SK-N-SH (cell line): Measurements from ENCODE around the gene TMEM150C. TPM values are rescaled to one million over a fixed set of nuclear protein-coding genes. Genes with fewer than 3 reads are reported as not detected.

Source experiments
- CTCF ChIA-PET: fragments of 300-600, 350-600 bp; formaldehyde crosslinking; extraction: SDS; loops from one replicate; lab custom pipeline; 2021; lab: Yijun Ruan, JAX
- POLR2A ChIA-PET: fragments of 350-600 bp; sonication (Branson Sonifier 250); formaldehyde crosslinking; extraction: SDS; loops from one replicate; lab custom pipeline; 2020; ENCODE audit warnings: antibody characterized with exemption, inconsistent platforms; lab: Yijun Ruan, JAX
- DNase-seq: peaks from one replicate; pipeline ENCODE4 v3.0.0; 2012
- H2AFZ ChIP-seq: fragments of 200-600 bp; sonication (generic); 2 replicates; pipeline ENCODE4 v1.8.1; 2016; ENCODE audit warnings: antibody characterized with exemption, mild to moderate bottlenecking, low read depth
- H3F3A ChIP-seq: fragments of 200-600 bp; sonication (generic); replicated peaks from 2 replicates; pipeline ENCODE3; 2016; ENCODE audit warnings: antibody characterized with exemption, mild to moderate bottlenecking; ENCODE audit not compliant: insufficient read depth
- H3K27ac ChIP-seq, 2 experiments: fragments of 200-500 bp in 1 of 2; fragments of 200-600 bp in 1 of 2; sonication (Bioruptor generic) in 1 of 2; sonication (generic), shearing (Covaris generic) in 1 of 2; 2 replicates each; pipeline versions ENCODE4 v1.5.1 to v1.6.1; 2014 to 2016; ENCODE audit warnings: low read depth in 2 of 2, inconsistent platforms in 1 of 2, low read length in 1 of 2, mild to moderate bottlenecking in 1 of 2, mixed read lengths in 1 of 2
- H3K27me3 ChIP-seq: fragments of 200-600 bp; sonication (generic), shearing (Covaris generic); 2 replicates; pipeline ENCODE4 v1.6.1; 2016; ENCODE audit warnings: mixed run types; ENCODE audit not compliant: insufficient read depth
- H3K36me3 ChIP-seq, 2 experiments: fragments of 200-500 bp in 1 of 2; fragments of 200-600 bp in 1 of 2; sonication (Bioruptor generic) in 1 of 2; sonication (generic) in 1 of 2; replicated peaks in 1 of 2; 2 replicates each; pipeline versions ENCODE3 to v1.5.1; 2014 to 2016; ENCODE audit warnings: low read length in 1 of 2, mild to moderate bottlenecking in 1 of 2; ENCODE audit not compliant: insufficient read depth in 2 of 2, control insufficient read depth in 1 of 2
- H3K4me1 ChIP-seq, 2 experiments: fragments of 200-500 bp in 1 of 2; fragments of 200-600 bp in 1 of 2; sonication (Bioruptor generic) in 1 of 2; sonication (generic), shearing (Covaris generic) in 1 of 2; 2 replicates each; pipeline versions ENCODE4 v1.5.1 to v1.6.1; 2014 to 2016; ENCODE audit warnings: low read depth in 1 of 2, low read length in 1 of 2, mixed run types in 1 of 2; ENCODE audit not compliant: insufficient read depth in 2 of 2, control insufficient read depth in 1 of 2
- H3K4me2 ChIP-seq: fragments of 200-600 bp; sonication (generic), shearing (Covaris generic); 2 replicates; pipeline ENCODE4 v1.6.1; 2017; ENCODE audit warnings: mixed run types
- H3K4me3 ChIP-seq, 2 experiments: fragments of 200-500 bp in 1 of 2; fragments of 200-600 bp in 1 of 2; sonication (Bioruptor generic) in 1 of 2; sonication (generic), shearing (Covaris generic) in 1 of 2; 2 replicates each; pipeline versions ENCODE4 v1.5.1 to v1.8.1; 2014 to 2016; ENCODE audit warnings: low read depth in 2 of 2, inconsistent platforms in 1 of 2, low read length in 1 of 2, mild to moderate bottlenecking in 1 of 2, mixed read lengths in 1 of 2, moderate library complexity in 1 of 2
- H3K79me2 ChIP-seq: fragments of 200-600 bp; sonication (generic); 2 replicates; pipeline ENCODE4 v1.8.1; 2017; ENCODE audit warnings: mild to moderate bottlenecking; ENCODE audit not compliant: insufficient read depth
- H3K9ac ChIP-seq: fragments of 200-600 bp; sonication (generic); 2 replicates; pipeline ENCODE4 v1.6.1; 2017; ENCODE audit warnings: mixed run types
- H3K9me2 ChIP-seq: fragments of 200-600 bp; sonication (generic); 2 replicates; pipeline ENCODE4 v1.6.1; 2017; ENCODE audit warnings: mixed run types
- H3K9me3 ChIP-seq: fragments of 200-600 bp; sonication (generic); 2 replicates; pipeline ENCODE4 v1.6.1; 2017; ENCODE audit warnings: mixed run types, mild to moderate bottlenecking, moderate library complexity
- H4K20me1 ChIP-seq: fragments of 200-600 bp; sonication (generic); 2 replicates; pipeline ENCODE4 v1.6.1; 2017; ENCODE audit warnings: mild to moderate bottlenecking, mixed run types; ENCODE audit not compliant: insufficient read depth
- CHD2 ChIP-seq: fragments of 150-350 bp; IDR thresholded peaks from 2 replicates; pipeline ENCODE4 v1.6.1; 2018; ENCODE audit warnings: low read length; ENCODE audit not compliant: partially characterized antibody
- ELF1 ChIP-seq: IDR thresholded peaks from 2 replicates; pipeline ENCODE4 v1.4.0; 2012
- FOSL2 ChIP-seq: IDR thresholded peaks from 2 replicates; pipeline ENCODE4 v1.4.0; 2012; ENCODE audit warnings: low read depth, mild to moderate bottlenecking, moderate library complexity, borderline replicate concordance
- GABPA ChIP-seq: IDR thresholded peaks from 2 replicates; pipeline ENCODE4 v1.4.0; 2012; ENCODE audit warnings: low read depth, mild to moderate bottlenecking
- GATA2 ChIP-seq: sonication (generic); formaldehyde crosslinking; IDR thresholded peaks from 2 replicates; pipeline ENCODE4 v1.5.0; 2020; ENCODE audit warnings: mild to moderate bottlenecking, missing genetic modification reagents
- MXI1 ChIP-seq: IDR thresholded peaks from 2 replicates; pipeline ENCODE4 v1.6.1; 2012; ENCODE audit warnings: mild to moderate bottlenecking, low read depth, low read length, improper control_type of control experiment
- NFIC ChIP-seq: IDR thresholded peaks from 2 replicates; pipeline ENCODE4 v1.4.0; 2012; ENCODE audit warnings: borderline replicate concordance
- NRF1 ChIP-seq: IDR thresholded peaks from 2 replicates; pipeline ENCODE4 v1.6.1; 2012; ENCODE audit warnings: low read depth, mild to moderate bottlenecking, low read length
- POLR2AphosphoS5 ChIP-seq: IDR thresholded peaks from 2 replicates; pipeline ENCODE4 v1.6.1; 2012; ENCODE audit warnings: low read depth, low read length
- RAD21 ChIP-seq: IDR thresholded peaks from 2 replicates; pipeline ENCODE4 v1.6.1; 2012; ENCODE audit warnings: mild to moderate bottlenecking, low read length
- RFX5 ChIP-seq: IDR thresholded peaks from 2 replicates; pipeline ENCODE4 v1.6.1; 2012; ENCODE audit warnings: mild to moderate bottlenecking, improper control_type of control experiment, low read length
- SIN3A ChIP-seq: IDR thresholded peaks from 2 replicates; pipeline ENCODE4 v1.6.1; 2012; ENCODE audit warnings: low read depth, mild to moderate bottlenecking, low read length, moderate library complexity, borderline replicate concordance
- SMC3 ChIP-seq: IDR thresholded peaks from 2 replicates; pipeline ENCODE4 v1.6.1; 2012; ENCODE audit warnings: low read depth, low read length, improper control_type of control experiment
- TEAD4 ChIP-seq: IDR thresholded peaks from 2 replicates; pipeline ENCODE4 v1.4.0; 2012; ENCODE audit warnings: mild to moderate bottlenecking, borderline replicate concordance; ENCODE audit not compliant: insufficient read depth
- USF1 ChIP-seq: IDR thresholded peaks from 2 replicates; pipeline ENCODE4 v1.4.0; 2012; ENCODE audit warnings: low read depth, borderline replicate concordance
- USF2 ChIP-seq: fragments of 150-350 bp; IDR thresholded peaks from 2 replicates; pipeline ENCODE4 v1.6.1; 2017; ENCODE audit warnings: antibody characterized with exemption, low read length, low read depth, borderline replicate concordance
- WGBS: methylation state at CpG from one replicate; pipeline ENCODE4 v1.1.6; 2017; ENCODE audit warnings: low lambda C conversion rate; 5-methylcytosine and 5-hydroxymethylcytosine counted together
- polyA plus RNA-seq, 3 experiments: library from polyadenylated mRNA; depleted of rRNA; stranded (reverse); fragments of >200 nt; gene quantifications; 2 replicates each; pipeline ENCODE4 v1.2.3, GENCODE V29; 2012
- TF ChIP-seq, protein P1 (sequence below): fragments of 200-600 bp; sonication (generic); IDR thresholded peaks from 2 replicates; pipeline ENCODE4 v1.6.1; 2017; ENCODE audit warnings: antibody characterized with exemption, mild to moderate bottlenecking, moderate library complexity
- TF ChIP-seq, protein P2 (sequence below): fragments of 150-350 bp; IDR thresholded peaks from 2 replicates; pipeline ENCODE4 v1.6.1; 2016; ENCODE audit warnings: mild to moderate bottlenecking, low read depth, low read length
- TF ChIP-seq, protein P3 (sequence below): IDR thresholded peaks from 2 replicates; pipeline ENCODE4; 2012

TMEM150C gene
- 1.0 and 1.3 TPM in 2 replicates for polyA plus RNA-seq (2012; rRNA removed)
- polyA plus RNA-seq (2012; cell fraction: cytosol; rRNA removed): 1.0 and 1.1 TPM in 2 replicates
- 0.56 and 1.2 TPM in 2 replicates for polyA plus RNA-seq (2012; cell fraction: nucleus; rRNA removed)

- Histone ChIP-seq H3K9me3 (no peaks in the 10 kb centered on the region), H3K27ac (no peak within 1 kb of the TSS), H3K36me3 (no peaks in the 10 kb centered on the region), H3K4me3 (peak within 1 kb of the TSS; percentile 62 to 66), H4K20me1 (no peaks in the 10 kb centered on the region), H3K4me1 (peaks cover 0 to 4% of the 10 kb centered on the region in 2 experiments; a peak in 1 of 4 replicates), H2AFZ (peak within 1 kb of the TSS; percentile 77), H3F3A (no peaks in the 10 kb centered on the region), H3K79me2 (no peaks in the 10 kb centered on the region), H3K27me3 (no peaks in the 10 kb centered on the region), H3K9me2 (no peaks in the 10 kb centered on the region), H3K9ac (no peak within 1 kb of the TSS), H3K4me2 (peak within 1 kb of the TSS; percentile 88)
- peak; percentile 82 for DNase-seq
- POLR2A ChIA-PET: no interaction called here
- no peak for TF ChIP-seq CHD2
- TF ChIP-seq, protein P1, sequence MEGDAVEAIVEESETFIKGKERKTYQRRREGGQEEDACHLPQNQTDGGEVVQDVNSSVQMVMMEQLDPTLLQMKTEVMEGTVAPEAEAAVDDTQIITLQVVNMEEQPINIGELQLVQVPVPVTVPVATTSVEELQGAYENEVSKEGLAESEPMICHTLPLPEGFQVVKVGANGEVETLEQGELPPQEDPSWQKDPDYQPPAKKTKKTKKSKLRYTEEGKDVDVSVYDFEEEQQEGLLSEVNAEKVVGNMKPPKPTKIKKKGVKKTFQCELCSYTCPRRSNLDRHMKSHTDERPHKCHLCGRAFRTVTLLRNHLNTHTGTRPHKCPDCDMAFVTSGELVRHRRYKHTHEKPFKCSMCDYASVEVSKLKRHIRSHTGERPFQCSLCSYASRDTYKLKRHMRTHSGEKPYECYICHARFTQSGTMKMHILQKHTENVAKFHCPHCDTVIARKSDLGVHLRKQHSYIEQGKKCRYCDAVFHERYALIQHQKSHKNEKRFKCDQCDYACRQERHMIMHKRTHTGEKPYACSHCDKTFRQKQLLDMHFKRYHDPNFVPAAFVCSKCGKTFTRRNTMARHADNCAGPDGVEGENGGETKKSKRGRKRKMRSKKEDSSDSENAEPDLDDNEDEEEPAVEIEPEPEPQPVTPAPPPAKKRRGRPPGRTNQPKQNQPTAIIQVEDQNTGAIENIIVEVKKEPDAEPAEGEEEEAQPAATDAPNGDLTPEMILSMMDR: peak; percentile 23
- TF ChIP-seq TEAD4: no peak
- CTCF ChIA-PET: interaction anchor here (0.9 kb wide), 1 partner anchor 56 kb away, joined by 3 read pairs; no protein-coding TSS in a partner anchor
- 20% methylated on average over 20 of the region's 62 CpGs for WGBS
These were observed at the start of gene TMEM150C for GRCh38 chr4:82561786-82562563. TSS of gene TMEM150C (minus strand) at chr4:82561988. CDS start at chr4:82504657, 57,331 bp downstream.

DNA sequence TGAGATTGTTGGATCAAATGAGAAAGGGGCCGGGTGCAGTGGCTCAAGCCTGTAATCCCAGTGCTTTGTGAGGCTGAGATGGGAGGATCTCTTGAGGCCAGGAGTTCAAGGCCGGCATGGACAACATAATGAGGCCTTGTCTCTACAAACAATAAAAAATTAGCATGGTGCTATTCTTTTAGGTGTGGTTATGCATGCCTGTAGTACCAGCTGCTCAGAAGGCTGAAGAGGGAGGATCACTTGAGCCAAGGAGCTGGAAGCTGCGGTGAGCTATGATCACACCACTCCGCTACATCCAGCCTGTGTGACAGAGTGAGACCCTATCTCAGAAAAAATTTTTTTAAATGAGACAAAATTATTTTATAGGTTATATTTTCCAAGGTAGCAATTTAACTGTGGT, 49.7 kb upstream of the TMEM150C start:
- DNase-seq: no peak
- Histone ChIP-seq H3K9ac (no peak overlapping the region), H3K4me2 (no peak overlapping the region), H3K9me3 (no peaks in the 10 kb centered on the region), H4K20me1 (no peaks in the 10 kb centered on the region), H3K79me2 (no peaks in the 10 kb centered on the region), H2AFZ (no peak overlapping the region), H3K27me3 (no peaks in the 10 kb centered on the region), H3F3A (no peaks in the 10 kb centered on the region), H3K9me2 (no peaks in the 10 kb centered on the region), H3K4me3 (no peak overlapping the region), H3K27ac (no peak overlapping the region), H3K4me1 (no peaks in the 10 kb centered on the region), H3K36me3 (no peaks in the 10 kb centered on the region)
- ChIA-PET POLR2A (no interaction called here), CTCF (interaction anchor here (1.5 kb wide), 1 partner anchor 33 kb away, joined by 4 read pairs; no protein-coding TSS in a partner anchor)
- WGBS: 82% methylated on average over 4 of the region's 4 CpGs
- TF ChIP-seq NRF1: no peak
- TF ChIP-seq SMC3: no peak
- TF ChIP-seq NFIC: no peak
- TF ChIP-seq RFX5: no peak
- no peak for TF ChIP-seq GATA2 (CRISPR knock-in tag)
- no peak for TF ChIP-seq POLR2AphosphoS5
- no peak for TF ChIP-seq MXI1
- no peak for TF ChIP-seq FOSL2
- no peak for TF ChIP-seq GABPA
- no peak for TF ChIP-seq TEAD4
- TF ChIP-seq, protein P2, sequence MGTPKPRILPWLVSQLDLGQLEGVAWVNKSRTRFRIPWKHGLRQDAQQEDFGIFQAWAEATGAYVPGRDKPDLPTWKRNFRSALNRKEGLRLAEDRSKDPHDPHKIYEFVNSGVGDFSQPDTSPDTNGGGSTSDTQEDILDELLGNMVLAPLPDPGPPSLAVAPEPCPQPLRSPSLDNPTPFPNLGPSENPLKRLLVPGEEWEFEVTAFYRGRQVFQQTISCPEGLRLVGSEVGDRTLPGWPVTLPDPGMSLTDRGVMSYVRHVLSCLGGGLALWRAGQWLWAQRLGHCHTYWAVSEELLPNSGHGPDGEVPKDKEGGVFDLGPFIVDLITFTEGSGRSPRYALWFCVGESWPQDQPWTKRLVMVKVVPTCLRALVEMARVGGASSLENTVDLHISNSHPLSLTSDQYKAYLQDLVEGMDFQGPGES: no peak
- no peak for TF ChIP-seq SIN3A
- TF ChIP-seq, protein P3, sequence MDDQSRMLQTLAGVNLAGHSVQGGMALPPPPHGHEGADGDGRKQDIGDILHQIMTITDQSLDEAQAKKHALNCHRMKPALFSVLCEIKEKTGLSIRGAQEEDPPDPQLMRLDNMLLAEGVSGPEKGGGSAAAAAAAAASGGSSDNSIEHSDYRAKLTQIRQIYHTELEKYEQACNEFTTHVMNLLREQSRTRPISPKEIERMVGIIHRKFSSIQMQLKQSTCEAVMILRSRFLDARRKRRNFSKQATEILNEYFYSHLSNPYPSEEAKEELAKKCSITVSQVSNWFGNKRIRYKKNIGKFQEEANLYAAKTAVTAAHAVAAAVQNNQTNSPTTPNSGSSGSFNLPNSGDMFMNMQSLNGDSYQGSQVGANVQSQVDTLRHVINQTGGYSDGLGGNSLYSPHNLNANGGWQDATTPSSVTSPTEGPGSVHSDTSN: no peak
- no peak for TF ChIP-seq RAD21
- no peak for TF ChIP-seq USF1
- TF ChIP-seq ELF1: no peak
- TF ChIP-seq USF2: no peak
